DND-41 (cell line): ENCODE data around the gene BORCS5.

Experiments used
- ATAC-seq: fragments of 200-7000 bp; cut with Tn5 transposase; 3 replicates; pipeline ENCODE4 v1.9.1; 2021; ENCODE audit warnings: low read depth; ENCODE audit not compliant: insufficient read depth
- DNase-seq: peaks from one replicate; pipeline ENCODE4 v3.0.0-alpha.2; 2020
- H2AFZ ChIP-seq: 2 replicates; pipeline ENCODE4 v1.6.0; 2012; ENCODE audit warnings: low read depth, low read length
- H3K27ac ChIP-seq: 2 replicates; pipeline ENCODE4 v1.5.1; 2012; ENCODE audit warnings: low read length, inconsistent platforms
- H3K27me3 ChIP-seq: fragments of 200-600 bp; sonication (generic); 2 replicates; pipeline ENCODE4 v1.6.0; 2012; ENCODE audit warnings: low read length, mild to moderate bottlenecking, inconsistent platforms; ENCODE audit not compliant: insufficient read depth, poor library complexity
- H3K36me3 ChIP-seq: 2 replicates; pipeline ENCODE4 v1.5.1; 2012; ENCODE audit warnings: low read length, inconsistent platforms; ENCODE audit not compliant: insufficient read depth
- H3K4me1 ChIP-seq: 2 replicates; pipeline ENCODE4 v1.5.1; 2012; ENCODE audit warnings: mild to moderate bottlenecking, low read length; ENCODE audit not compliant: insufficient read depth
- H3K4me2 ChIP-seq: 2 replicates; pipeline ENCODE4 v1.6.0; 2012; ENCODE audit warnings: mild to moderate bottlenecking, moderate library complexity, low read length, inconsistent platforms; ENCODE audit not compliant: insufficient read depth
- H3K4me3 ChIP-seq, 2 experiments: fragments of 200-600 bp in 1 of 2; shearing (Covaris generic) in 1 of 2; 2 replicates each; pipeline ENCODE4 v1.5.1; 2012 to 2016; ENCODE audit warnings: inconsistent platforms in 2 of 2, low read length in 2 of 2, mild to moderate bottlenecking in 2 of 2, low read depth in 1 of 2, moderate library complexity in 1 of 2
- H3K79me2 ChIP-seq: 2 replicates; pipeline ENCODE4 v1.6.0; 2012; ENCODE audit warnings: low read length, inconsistent platforms; ENCODE audit not compliant: insufficient read depth
- H3K9ac ChIP-seq: 2 replicates; pipeline ENCODE4 v1.6.0; 2012; ENCODE audit warnings: low read depth, mild to moderate bottlenecking, inconsistent platforms, low read length, moderate library complexity
- H3K9me3 ChIP-seq: 2 replicates; pipeline ENCODE4 v1.5.1; 2012; ENCODE audit warnings: low read length, moderate library complexity, mild to moderate bottlenecking, inconsistent platforms; ENCODE audit not compliant: insufficient read depth, severe bottlenecking
- H4K20me1 ChIP-seq: 2 replicates; pipeline ENCODE4 v1.6.0; 2012; ENCODE audit warnings: low read length; ENCODE audit not compliant: insufficient read depth
- CTCF ChIP-seq: IDR thresholded peaks from 2 replicates; pipeline ENCODE4 v1.5.1; 2012; ENCODE audit warnings: borderline replicate concordance, low read length, moderate library complexity, mild to moderate bottlenecking; ENCODE audit not compliant: poor library complexity, severe bottlenecking; ENCODE audit errors: extremely low read depth
- EZH2 ChIP-seq: IDR thresholded peaks from 3 replicates; pipeline ENCODE4 v1.6.1; 2012; ENCODE audit warnings: borderline replicate concordance, low read depth, mild to moderate bottlenecking, moderate library complexity, low read length, inconsistent platforms; ENCODE audit not compliant: severe bottlenecking

The BORCS5 gene

DNA sequence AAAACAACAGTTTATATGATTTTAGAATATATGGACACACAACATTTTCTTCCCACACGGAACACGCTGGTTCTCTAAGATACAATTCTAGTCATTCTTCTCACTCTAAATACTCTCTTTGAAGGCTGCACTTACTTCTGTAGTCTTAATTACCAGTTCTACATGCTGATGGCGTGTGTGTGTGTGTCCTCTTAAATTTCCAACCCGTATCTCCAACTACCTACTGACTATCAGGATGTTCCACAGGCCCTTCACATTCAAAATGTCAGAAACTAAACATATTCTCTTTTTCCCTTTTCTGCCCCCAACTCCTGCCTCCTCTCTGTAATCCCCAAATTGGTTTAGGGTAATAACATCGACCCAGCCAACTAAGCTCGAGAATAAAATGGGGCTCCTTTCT lies 130.6 kb downstream of the BORCS5 start:
- ATAC-seq (no peak), DNase-seq (no peak)
- Histone ChIP-seq H3K79me2 (no peaks in the 10 kb centered on the region), H3K27ac (no peak overlapping the region), H4K20me1 (no peaks in the 10 kb centered on the region), H3K36me3 (peaks cover 1% of the 10 kb centered on the region; the same call in 1 of the 2 replicates), H3K4me3 (no peak overlapping the region), H3K4me2 (no peak overlapping the region), H2AFZ (no peak overlapping the region), H3K9ac (no peak overlapping the region), H3K4me1 (no peaks in the 10 kb centered on the region), H3K9me3 (no peaks in the 10 kb centered on the region), H3K27me3 (no peaks in the 10 kb centered on the region)
- TF ChIP-seq EZH2 (no peak), CTCF (no peak)

GRCh38 chr12:12488296-12488695 lies 131.4 kb downstream of the BORCS5 start:
- no peak for DNase-seq
- Histone ChIP-seq H3K4me2 (no peak overlapping the region), H4K20me1 (no peaks in the 10 kb centered on the region), H2AFZ (no peak overlapping the region), H3K36me3 (no peaks in the 10 kb centered on the region), H3K27me3 (no peaks in the 10 kb centered on the region), H3K4me1 (no peaks in the 10 kb centered on the region), H3K79me2 (no peaks in the 10 kb centered on the region), H3K27ac (no peak overlapping the region), H3K9me3 (no peaks in the 10 kb centered on the region), H3K4me3 (no peak overlapping the region), H3K9ac (no peak overlapping the region)
- no peak for TF ChIP-seq EZH2
- no peak for TF ChIP-seq CTCF
- no peak for ATAC-seq

- Histone ChIP-seq H3K4me3 (no peak overlapping the region), H4K20me1 (no peaks in the 10 kb centered on the region), H3K4me2 (no peak overlapping the region), H2AFZ (no peak overlapping the region), H3K27me3 (no peaks in the 10 kb centered on the region), H3K36me3 (no peaks in the 10 kb centered on the region), H3K9ac (no peak overlapping the region), H3K79me2 (no peaks in the 10 kb centered on the region), H3K27ac (no peak overlapping the region), H3K9me3 (no peaks in the 10 kb centered on the region), H3K4me1 (no peaks in the 10 kb centered on the region)
- TF ChIP-seq CTCF (no peak), EZH2 (no peak)
- no peak for DNase-seq
- no peak for ATAC-seq
Observed at GRCh38 chr12:12488823-12489550, 132.1 kb downstream of the BORCS5 start.

DNA sequence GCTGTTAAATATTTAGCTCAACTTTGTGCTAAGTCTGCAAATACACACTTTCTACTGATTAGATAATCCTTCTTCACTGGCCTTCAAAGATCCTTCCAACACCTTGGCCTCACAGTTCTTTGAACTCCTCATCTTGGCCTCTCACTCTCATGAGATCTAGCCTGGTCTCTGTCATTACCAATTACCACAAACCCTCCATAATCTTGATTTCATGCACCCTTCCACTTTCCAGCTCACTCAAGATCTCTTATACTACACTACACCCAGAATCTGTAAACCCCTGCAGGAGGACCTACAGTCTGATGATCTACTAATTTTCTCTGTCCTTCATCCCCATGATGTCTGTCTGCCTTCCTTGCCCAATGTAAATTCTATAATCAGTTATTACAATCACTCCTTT lies 134.7 kb downstream of the BORCS5 start:
- H3K4me2 ChIP-seq: no peak overlapping the region

More for the DNA sequence above, 134.7 kb downstream of the BORCS5 start:
- Histone ChIP-seq H3K4me1 (no peaks in the 10 kb centered on the region), H3K36me3 (no peaks in the 10 kb centered on the region), H4K20me1 (no peaks in the 10 kb centered on the region), H3K79me2 (no peaks in the 10 kb centered on the region), H3K27ac (no peak overlapping the region), H3K4me3 (no peak overlapping the region), H2AFZ (no peak overlapping the region), H3K27me3 (no peaks in the 10 kb centered on the region), H3K9ac (no peak overlapping the region), H3K9me3 (no peaks in the 10 kb centered on the region)
- DNase-seq (no peak), ATAC-seq (no peak)
- TF ChIP-seq EZH2 (no peak), CTCF (no peak)
